K562 (cell line): Measurements from ENCODE around the gene PHF12. TPM values are rescaled to one million over a fixed set of nuclear protein-coding genes. Genes with fewer than 3 reads are reported as not detected.

Experiments used
- CHD1 ChIP-seq: fragments of 200-600 bp; sonication (generic); IDR thresholded peaks from one replicate; pipeline ENCODE4 v1.6.1; 2012; ENCODE audit warnings: mild to moderate bottlenecking, moderate library complexity, low read length, inconsistent platforms
- CHD7 ChIP-seq: fragments of 200-600 bp; sonication (generic); IDR thresholded peaks from one replicate; pipeline ENCODE4 v1.6.1; 2012; ENCODE audit warnings: mild to moderate bottlenecking, low read depth, low read length, inconsistent platforms
- ETV6 ChIP-seq, 3 experiments: fragments of 150-350 bp in 1 of 3; sonication (generic) in 1 of 3; formaldehyde crosslinking in 1 of 3; IDR thresholded peaks; 2 replicates each; pipeline versions ENCODE4 v1.6.1 to v1.8.0; 2014 to 2022; ENCODE audit warnings: borderline replicate concordance in 2 of 3, low read depth in 2 of 3, antibody characterized with exemption in 1 of 3, low read length in 1 of 3, mild to moderate bottlenecking in 1 of 3, missing genetic modification reagents in 1 of 3
- EWSR1 ChIP-seq: fragments of 450-650 bp; IDR thresholded peaks from 2 replicates; pipeline ENCODE4 v1.6.1; 2018; ENCODE audit warnings: borderline replicate concordance, mild to moderate bottlenecking, low read depth, moderate library complexity; ENCODE audit not compliant: partially characterized antibody
- FOSL1 ChIP-seq: fragments of 200-800 bp; sonication (Bioruptor generic); conservative IDR thresholded peaks from 2 replicates; pipeline ENCODE4 v1.6.1; 2016; ENCODE audit warnings: missing genetic modification characterization, missing compliant biosample characterization
- GABPA ChIP-seq: fragments of 200-800 bp; sonication (Bioruptor generic); conservative IDR thresholded peaks from 2 replicates; pipeline ENCODE4 v1.6.1; 2016; ENCODE audit warnings: low read depth, missing genetic modification characterization, missing compliant biosample characterization
- HDAC1 ChIP-seq, 2 experiments: fragments of 450-650 bp; IDR thresholded peaks; 2 replicates each; pipeline ENCODE4 v1.6.1; 2016 to 2017; ENCODE audit warnings: inconsistent platforms in 1 of 2, mild to moderate bottlenecking in 1 of 2, moderate library complexity in 1 of 2
- NR2F6 ChIP-seq: fragments of 450-650 bp; formaldehyde crosslinking; IDR thresholded peaks from 2 replicates; pipeline ENCODE4 v1.4.0; 2020; ENCODE audit warnings: mild to moderate bottlenecking
- POLR2AphosphoS2 ChIP-seq: IDR thresholded peaks from 2 replicates; pipeline ENCODE4 v1.6.1; 2012; ENCODE audit warnings: low read length, improper control_type of control experiment
- STAT5A ChIP-seq: IDR thresholded peaks from 2 replicates; pipeline ENCODE4 v1.6.1; 2012; ENCODE audit warnings: low read length, inconsistent platforms, borderline replicate concordance
- TEAD1 ChIP-seq, 2 experiments: fragments of 450-650 bp in 1 of 2; sonication (generic) in 1 of 2; formaldehyde crosslinking; IDR thresholded peaks; 2 replicates each; pipeline versions ENCODE4 v1.4.0 to v1.8.0; 2020 to 2022; ENCODE audit warnings: mild to moderate bottlenecking in 2 of 2, missing genetic modification reagents in 1 of 2
- ZC3H4 ChIP-seq: sonication (generic); formaldehyde crosslinking; IDR thresholded peaks from 2 replicates; pipeline ENCODE4 v1.9.0; 2021; ENCODE audit warnings: missing genetic modification reagents, borderline replicate concordance
- ZNF79 ChIP-seq: fragments of 250-450 bp; sonication (Bioruptor Pico); IDR thresholded peaks from 2 replicates; pipeline ENCODE4 v1.4.0; 2020; ENCODE audit warnings: low read depth, mild to moderate bottlenecking, moderate library complexity
- polyA plus RNA-seq, 8 experiments: library from polyadenylated mRNA; depleted of rRNA in 4 of 8; stranded (reverse) in 5 of 8; unstranded in 3 of 8; fragments of >200 nt; fragmentation: Nextera tagmentation in 2 of 8; fragmentation: Illumina TruSeq in 1 of 8; extraction: Ambion mirVana in 2 of 8; extraction: Trizol in 1 of 8; gene quantifications; 2 replicates each; pipeline versions ENCODE4 v1.2.1 to v1.2.3, GENCODE V29; 2011 to 2014; ENCODE audit warnings: inconsistent platforms in 1 of 8, missing spikeins in 1 of 8
- total RNA-seq, 7 experiments: library from RNA; depleted of rRNA in 6 of 7; stranded (reverse); fragments of >200 nt in 6 of 7; fragmentation: Illumina TruSeq in 2 of 7; extraction: Trizol in 2 of 7; gene quantifications; 2 replicates each; pipeline versions ENCODE4 v1.2.1 to v1.2.3, GENCODE V29; 2011 to 2021; ENCODE audit warnings: low replicate concordance in 1 of 7

PHF12 gene
- total and polyA plus RNA-seq, 9 of the 15 experiments (the other 6 are each of a cell fraction or from before 2014, with no cell fraction given), result 0.82 to 31.3 (median 13.5) TPM

DNA sequence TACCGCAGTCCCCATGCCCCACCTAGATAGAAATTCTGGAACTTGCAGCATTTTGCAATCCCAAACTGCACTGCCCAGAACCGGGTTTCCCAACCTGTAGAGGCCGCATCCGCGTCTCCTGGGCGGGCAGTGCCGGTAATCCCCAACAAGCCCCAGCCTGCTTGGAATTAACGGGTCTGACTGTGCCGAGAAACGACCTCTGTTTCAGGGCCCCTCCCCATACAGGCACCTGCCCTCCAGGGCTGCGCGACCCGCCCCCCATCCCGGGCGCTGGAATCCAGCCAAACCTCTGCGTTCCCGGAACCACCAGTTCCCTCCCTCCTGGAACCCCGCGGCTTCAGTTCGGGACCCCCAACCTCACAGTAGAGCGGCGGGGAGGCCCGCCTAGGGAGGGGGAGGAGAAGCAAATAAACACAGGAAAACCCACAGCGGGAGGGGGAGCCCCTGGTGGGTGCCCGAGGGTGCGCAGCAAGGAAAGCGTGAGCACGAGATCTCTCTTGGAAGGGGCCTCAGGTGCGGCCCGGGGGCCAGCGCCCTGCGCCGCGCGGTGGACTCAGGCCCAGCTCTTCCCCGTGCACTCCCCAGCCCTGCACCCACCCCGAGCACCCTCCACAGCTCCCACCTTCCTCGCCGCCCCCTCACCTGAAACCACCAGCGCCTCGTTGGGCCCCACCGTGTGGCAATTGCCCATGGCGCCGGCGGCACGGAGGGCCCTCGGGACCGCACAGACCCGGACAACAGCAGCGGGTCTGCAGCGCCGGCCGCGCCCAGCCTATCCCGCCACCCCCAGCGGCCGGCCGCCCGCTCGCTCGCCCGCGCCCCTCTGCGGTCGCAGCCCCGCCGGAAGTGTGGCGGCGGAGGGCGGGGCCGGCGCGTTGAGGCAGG, 54.2 kb downstream of the PHF12 start, which contains the start of gene FLOT2 (continued):
- no peak for TF ChIP-seq CHD7
- no peak for TF ChIP-seq FOSL1 (tag)
- TF ChIP-seq CHD1, result peak; percentile 78
- peak in 1 of 2 experiments; percentile 57; a peak in 1 of 4 replicates for TF ChIP-seq HDAC1 (IDR thresholded peaks at IDR 0.05)
- TF ChIP-seq POLR2AphosphoS2, result peak; percentile 72; the same call in 1 of the 2 replicates
- no peak for TF ChIP-seq ZC3H4
- no peak for TF ChIP-seq ZNF79 (CRISPR knock-in tag)
- TF ChIP-seq STAT5A, result no peak
- no peak for TF ChIP-seq EWSR1
- TF ChIP-seq TEAD1 (CRISPR knock-in tag; IDR thresholded peaks at IDR 0.05), result no peak; a peak in 1 of 4 replicates
- peak; percentile 90 for TF ChIP-seq GABPA (tag)
- TF ChIP-seq NR2F6 (CRISPR knock-in tag), result peak; percentile 38; the same call in 1 of the 2 replicates
- TF ChIP-seq ETV6 (IDR thresholded peaks at IDR 0.05; ENCODE audit: borderline replicate concordance in 1 of 2, low read depth in 2 of 2, low read length in 1 of 2), result no peak
- no peak for TF ChIP-seq ETV6 (CRISPR knock-in tag; IDR thresholded peaks at IDR 0.05; ENCODE audit: borderline replicate concordance)
